DMS 273 treated with DMSO at 0.1 percent for 48 hours (cell line): Measurements from ENCODE around the gene C11orf97.
"Not testable (repeated sequence)": the region's sequence is repeated elsewhere in the genome, so short reads cannot be mapped to it uniquely, and the experiment has no call there.

Experiments used
- DNase-seq: peaks from one replicate; lab custom pipeline; 2025; lab: John Stamatoyannopoulos, UW

C11orf97 gene

DNA sequence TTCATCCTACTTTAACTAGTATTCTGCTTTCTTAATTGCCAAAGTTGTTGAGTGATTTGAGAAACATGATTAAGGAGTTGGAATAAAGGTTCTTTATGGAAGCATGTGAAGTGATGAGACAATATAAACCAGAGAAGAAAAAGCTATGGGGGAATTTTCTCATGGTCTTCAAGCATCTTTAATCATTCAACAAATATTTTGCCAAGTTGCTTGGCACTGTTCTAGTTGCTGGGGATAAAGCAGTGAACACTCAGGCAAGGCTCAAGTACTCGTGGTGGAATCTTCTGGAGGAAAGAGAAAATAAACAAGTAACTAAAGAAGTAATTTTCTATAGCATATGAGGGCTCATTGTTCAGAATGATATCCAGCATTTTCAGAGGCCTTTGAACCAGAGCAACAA lies 45.7 kb downstream of the C11orf97 start:
- no peak for DNase-seq

- no peak for DNase-seq
Observed at GRCh38 chr11:94558468-94558867, 46.2 kb downstream of the C11orf97 start.

GRCh38 chr11:94558932-94559331 lies 46.7 kb downstream of the C11orf97 start:
- DNase-seq, result no peak

GRCh38 chr11:94559361-94559760 lies 47.1 kb downstream of the C11orf97 start:
- DNase-seq, result no peak

DNA sequence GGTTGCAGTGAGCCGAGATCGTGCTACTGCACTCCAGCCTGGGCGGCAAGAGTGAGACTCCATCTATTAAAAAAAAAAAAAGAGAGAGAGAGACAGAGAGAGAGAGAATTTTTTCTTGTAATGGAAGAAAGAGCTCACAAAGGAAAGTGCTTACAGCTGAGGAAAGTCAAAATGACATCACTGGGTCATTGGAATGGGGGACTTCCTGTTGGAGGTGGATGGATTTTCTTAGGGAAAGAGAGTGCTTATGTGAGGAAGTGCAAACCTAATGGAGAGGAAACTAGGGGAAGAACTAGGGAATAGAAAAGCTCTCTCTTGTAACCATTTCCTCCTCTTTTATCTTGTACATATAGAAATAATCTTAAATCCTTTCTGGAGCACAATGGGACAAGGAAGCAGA lies 48.6 kb downstream of the C11orf97 start:
- DNase-seq, result no peak

GRCh38 chr11:94563176-94563847 lies 51.1 kb downstream of the C11orf97 start:
- no peak for DNase-seq

DNA sequence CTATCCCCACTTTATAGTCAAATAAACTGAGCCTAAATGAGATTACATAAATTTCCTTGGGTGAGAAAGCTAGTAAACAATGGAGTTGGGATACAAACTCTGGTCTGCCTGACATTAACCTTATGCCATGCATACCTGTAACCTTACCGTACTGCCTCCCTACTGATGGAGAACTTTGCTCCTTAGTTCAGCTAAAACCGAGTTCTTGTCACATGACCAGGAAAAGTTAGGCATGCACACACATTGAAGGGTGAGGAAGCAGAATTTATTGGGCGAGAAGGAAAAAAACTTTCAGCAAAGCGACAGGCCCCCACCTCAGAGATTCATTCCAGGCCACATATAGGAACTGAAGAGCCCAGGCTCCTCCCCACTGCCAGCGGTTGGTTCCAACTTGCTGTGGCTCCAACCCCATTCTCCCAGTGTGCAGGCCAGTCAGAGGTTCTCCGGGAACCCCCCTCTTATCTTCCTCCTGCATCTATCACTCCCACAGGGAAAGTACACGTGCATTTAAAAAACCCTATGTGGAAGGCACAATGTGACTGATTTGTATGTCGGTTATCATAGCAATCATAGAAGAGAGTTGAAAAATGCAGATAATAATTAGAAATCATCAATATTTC lies 51.7 kb downstream of the C11orf97 start:
- no peak for DNase-seq

DNA sequence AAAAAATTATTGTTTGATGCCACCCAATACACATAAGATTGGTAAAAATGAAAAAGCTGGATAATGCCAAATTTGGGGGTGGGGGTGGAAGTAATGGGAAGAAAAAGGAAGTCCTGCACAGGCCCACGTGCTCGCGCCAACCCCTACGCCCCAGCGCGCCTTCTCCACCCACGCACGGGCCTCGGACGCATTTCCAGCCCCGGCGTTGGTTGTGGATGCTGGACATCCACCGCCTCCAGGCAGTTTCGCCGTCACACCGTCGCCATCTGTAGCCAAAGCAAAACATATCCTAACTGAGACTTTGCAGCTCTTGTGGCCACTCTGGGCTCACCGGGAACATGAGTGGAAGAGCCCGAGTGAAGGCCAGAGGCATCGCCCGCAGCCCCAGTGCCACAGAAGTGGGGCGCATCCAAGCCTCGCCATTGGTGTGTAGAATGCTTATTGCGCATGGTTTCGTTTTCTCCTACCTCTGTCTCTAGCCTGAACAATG lies 55.0 kb downstream of the C11orf97 start, which contains the start of gene PIWIL4:
Gene PIWIL4, plus strand, starts transcription at position 188 of the 490 bp plus-strand sequence. Its CDS starts 151 bp downstream, at position 339.
- no peak for DNase-seq

GRCh38 chr11:94568200-94568599 lies 55.9 kb downstream of the C11orf97 start:
- DNase-seq, result no peak

DNA sequence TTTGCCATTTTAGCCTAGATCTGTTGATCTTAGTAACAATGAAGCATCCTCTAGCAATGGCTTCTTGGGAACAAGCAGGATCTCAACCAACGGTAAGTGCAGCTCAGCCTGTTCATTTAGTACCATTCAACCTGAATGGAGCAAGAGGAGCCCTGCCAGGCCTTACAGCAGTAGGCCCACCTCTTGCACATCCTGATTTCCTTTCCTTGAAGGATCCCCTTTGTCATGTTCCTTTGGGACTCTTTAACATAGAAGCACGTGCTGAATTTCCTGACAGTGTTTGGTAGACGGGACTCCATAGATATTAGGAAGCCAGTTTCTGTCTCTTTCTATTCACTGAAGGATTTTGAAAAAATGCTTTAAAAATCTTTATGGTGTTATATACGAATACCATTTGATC lies 56.5 kb downstream of the C11orf97 start:
- DNase-seq, result no peak

DNA sequence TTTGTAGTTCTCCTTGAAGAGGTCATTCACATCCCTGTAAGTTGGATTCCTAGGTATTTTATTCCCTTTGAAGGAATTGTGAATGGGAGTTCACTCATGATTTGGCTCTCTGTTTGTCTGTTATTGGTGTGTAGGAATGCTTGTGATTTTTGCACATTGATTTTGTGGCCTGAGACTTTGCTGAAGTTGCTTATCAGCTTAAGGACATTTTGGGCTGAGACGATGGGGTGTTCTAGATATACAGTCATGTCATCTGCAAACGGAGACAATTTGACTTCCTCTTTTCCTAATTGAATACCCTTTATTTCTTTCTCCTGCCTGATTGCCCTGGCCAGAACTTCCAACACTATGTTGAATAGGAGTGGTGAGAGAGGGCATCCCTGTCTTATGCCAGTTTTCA lies 60.7 kb downstream of the C11orf97 start:
- DNase-seq, result not testable (repeated sequence)

DNA sequence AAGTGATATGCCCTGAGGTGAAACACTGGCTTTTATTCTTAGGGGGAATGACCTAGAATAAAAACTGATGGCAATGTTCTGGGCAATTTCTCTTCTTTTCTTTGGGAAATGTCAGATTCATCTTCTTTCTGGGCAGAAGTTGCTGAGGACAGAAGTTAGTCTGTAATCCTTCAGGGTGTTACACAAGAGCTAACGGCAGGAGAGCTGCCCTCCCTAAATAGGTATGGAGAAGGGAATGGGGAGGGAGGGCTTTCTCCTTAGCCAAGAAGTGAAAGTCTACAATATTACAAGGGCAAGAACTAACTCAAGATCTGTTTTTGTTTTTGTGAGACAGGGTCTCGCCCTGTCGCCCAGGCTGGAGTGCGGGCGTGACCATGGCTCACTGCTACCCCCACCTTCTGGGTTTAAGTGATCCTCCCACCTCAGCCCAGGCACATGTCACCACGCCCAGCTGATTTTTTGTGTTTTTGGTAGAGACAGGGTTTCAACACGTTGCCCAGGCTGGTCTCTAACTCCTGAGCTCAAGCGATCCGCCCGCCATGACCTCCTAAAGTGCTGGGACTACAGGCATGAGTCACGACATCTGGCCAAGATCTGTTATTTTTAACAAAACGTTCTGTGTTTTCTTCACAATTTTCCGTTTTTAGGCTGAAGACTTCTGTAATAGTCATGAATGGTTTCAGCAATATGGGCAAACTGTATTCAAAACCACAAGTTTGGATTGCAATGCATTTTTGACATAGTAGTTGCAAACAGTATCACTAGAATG lies 62.1 kb downstream of the C11orf97 start:
- DNase-seq, result no peak

- no peak for DNase-seq
Observed at GRCh38 chr11:94576306-94576705, 64.0 kb downstream of the C11orf97 start.

GRCh38 chr11:94577841-94578240 lies 65.6 kb downstream of the C11orf97 start:
- DNase-seq, result no peak
